Glomerular endothelial cell (primary cell): ENCODE measurements around the gene SCLT1. TPM values are rescaled to one million over a fixed set of nuclear protein-coding genes. Genes with fewer than 3 reads are reported as not detected.
"Not testable (repeated sequence)": the region's sequence is repeated elsewhere in the genome, so short reads cannot be mapped to it uniquely, and the experiment has no call there.

Source experiments
- DNase-seq: peaks from one replicate; pipeline ENCODE4 v3.0.0-alpha.2; 2011; ENCODE audit warnings: low read depth, low spot score; ENCODE audit errors: extremely low read depth
- total RNA-seq: library from RNA; depleted of rRNA; stranded (reverse); fragments of >200 nt; gene quantifications from 2 replicates; pipeline ENCODE4 v1.2.3, GENCODE V29; 2015

Gene SCLT1
- total RNA-seq, 1 donor from 2014 or later = 12.3 TPM

DNA sequence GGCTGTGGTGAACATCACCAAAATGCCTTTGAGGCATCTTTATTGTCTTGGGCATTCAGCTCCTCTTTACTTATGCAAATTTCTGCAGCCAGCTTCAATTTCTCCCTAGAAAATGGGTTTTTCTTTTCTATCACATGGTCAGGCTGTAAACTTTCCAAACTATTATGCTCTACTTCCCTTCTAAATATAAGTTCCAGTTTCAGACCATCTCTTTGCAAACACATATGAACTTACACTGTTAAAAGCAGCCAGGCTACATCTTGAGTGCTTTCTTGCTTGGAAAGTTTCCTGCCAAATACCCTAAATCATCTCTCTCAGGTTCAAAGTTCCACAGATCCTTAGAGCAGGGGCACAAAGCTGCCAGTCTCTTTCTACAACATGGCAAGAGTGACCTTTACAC, 13.2 kb downstream of the SCLT1 start:
- DNase-seq = no peak

DNA sequence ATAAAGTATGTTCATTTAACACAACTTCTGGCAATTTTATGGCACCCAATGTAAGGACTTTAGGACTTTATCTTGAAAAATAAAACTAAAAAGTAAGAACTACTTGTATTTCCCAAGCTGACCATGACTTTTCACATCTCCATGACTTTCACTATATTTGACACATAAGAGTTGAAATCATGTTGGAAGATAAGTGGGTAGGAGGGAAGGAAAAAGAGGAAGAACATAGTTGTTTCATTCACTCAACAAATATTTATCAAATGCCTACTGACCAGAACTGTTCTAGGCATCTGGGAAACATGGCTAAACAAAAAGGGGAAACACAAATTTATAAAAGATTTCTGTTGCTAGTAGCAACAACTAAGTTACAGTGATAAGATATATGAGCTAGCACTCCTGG, 16.0 kb downstream of the SCLT1 start:
- no peak for DNase-seq

DNA sequence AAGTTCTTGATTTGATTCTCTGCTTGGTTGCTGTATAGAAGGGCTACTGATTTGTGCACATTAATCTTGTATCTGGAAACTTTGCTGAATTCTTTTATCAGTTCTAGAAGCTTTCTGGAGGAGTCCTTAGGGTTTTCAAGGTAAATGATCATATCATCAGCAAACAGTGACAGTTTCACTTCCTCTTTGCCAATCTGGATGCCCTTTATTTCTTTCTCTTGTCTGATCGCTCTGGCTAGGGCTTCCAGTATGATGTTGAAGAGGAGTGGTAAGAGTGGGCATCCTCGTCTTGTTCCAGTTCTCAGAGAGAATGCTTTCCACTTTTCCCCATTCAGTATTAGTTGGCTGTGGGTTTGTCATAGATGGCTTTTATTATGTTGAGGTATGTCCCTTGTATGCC, 23.8 kb downstream of the SCLT1 start:
- DNase-seq = not testable (repeated sequence)

DNA sequence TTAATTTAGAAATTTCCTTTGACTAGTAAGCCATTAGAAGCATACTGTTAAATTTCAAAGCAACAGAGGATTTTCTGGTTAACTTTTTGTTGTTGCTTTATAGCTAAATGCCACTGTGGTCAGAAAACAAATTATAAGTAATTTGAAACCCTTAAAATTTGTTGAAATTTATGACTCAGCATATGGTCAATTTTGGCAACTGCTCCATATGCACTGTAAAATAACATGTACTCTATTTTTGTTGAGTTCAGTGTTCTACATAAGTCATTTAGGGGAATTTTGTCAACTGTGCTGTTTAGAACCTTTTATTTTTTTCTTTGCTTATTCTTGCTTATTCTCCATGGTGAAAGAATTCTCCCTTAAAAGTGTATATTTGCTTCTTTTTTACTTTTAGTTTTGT, 28.6 kb downstream of the SCLT1 start:
- no peak for DNase-seq

DNA sequence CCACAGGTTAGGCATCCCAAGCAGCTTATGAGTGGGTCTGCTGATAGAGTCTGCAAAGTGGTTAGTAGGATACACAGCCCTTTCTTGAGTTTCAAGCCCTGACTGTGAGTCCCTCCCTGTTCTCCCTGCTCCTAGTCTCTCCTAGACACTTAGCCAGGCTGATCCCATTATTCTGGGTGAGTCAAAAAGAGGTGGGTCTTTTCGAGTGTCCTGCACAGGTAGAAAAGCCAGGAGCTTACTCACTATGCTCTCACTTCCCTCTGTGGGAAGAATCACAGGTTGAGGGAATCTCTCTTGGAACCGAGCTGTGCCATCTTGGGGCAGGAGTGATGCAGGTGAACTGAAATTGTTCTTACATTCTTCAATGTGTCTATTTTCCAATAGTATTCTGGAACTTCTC, 29.7 kb downstream of the SCLT1 start:
- DNase-seq = no peak

DNA sequence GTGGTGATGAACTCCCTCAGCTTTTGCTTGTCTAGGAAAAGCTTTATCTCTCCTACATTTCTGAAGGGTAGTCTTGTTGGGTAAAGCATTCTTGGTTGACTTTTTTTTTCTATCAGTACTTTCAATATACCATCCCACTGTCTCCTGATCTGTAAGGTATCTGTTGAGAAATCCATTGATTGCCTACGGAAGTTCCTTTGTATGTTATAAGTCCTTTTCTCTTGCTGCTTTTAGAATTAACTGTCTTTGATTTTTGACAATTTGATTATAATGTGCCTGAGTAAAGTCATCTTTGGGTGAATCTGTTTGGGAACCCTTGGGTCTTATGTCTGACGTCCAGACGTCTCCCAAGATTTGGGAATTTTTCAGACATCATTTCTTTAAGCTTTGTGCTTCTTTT, 30.8 kb downstream of the SCLT1 start:
- no peak for DNase-seq

DNA sequence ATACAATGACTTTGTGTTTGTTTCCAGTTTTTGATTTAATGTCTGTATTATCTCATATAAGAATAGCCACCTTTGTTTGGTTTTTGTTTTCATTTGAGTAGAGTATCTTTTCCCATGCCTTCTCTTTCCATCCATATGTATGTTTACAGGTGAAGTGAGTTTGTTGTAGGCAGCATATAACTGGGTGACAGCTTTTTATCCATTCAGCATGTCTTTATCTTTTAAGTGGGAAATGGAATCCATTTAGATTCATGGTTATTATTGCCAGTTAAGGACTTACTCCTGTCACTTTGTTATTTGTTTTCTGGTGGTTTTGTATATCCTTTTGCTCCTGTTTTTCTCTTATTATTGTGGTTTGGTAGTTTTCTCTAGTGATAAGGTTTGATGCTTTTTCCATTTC, 34.3 kb downstream of the SCLT1 start:
- DNase-seq = no peak

DNA sequence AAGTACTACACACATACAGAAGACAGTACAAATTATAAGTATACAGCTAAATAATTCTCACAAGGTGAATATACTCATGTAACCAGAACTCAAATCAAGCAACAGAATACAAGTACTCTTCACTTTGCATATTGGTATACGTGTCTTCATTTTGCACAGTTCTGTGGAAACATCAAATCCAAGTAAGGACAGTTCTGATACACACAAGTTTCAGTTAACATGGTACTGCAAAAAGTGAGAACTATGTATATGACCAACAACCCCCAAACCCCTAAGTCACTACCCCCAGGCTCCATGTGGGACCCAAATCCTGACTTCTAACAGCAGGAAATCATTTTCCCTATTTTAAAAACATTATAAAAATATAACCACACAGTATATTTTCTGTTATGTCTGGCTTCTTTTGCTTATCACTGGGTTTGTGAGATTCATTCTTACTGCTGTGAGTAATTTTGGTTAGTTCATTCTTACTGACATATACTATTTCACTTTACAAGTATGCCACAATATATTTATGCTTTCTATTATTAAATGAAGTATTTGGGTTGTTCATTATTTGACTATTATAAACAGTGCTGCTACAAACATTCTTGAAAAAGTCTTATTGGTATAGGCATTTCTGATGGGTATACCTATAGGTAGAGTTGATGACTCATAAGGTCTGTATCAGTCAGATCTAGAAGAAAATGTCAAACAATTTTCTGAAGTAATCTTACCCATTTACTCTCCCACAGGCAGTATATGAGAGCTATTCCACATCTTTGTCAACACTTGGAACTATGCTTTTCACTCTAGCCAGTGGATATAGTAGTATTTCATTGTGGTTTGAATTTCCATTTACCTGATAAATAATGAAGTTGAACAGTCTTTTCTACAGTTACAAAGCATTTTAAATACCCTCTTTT, 47.0 kb downstream of the SCLT1 start:
- DNase-seq = no peak

DNA sequence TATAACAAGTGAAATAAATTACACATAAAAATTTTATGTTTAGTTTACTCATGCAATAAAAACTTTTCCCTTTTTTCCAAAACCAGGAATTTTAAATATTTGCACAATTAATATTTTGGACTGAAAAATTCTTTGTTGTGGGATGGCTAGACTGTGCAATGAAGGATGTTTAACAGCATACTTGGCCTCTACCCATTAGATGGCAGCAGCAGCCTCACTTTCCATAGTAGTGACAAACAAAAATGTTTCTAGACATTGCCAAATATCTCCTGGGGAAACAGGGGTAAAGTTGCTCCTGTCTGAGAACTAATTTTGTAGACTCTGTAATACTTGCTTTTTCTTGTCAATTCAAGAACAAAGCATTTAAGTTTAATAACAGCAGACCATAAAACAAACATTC, 49.8 kb downstream of the SCLT1 start:
- DNase-seq = no peak

DNA sequence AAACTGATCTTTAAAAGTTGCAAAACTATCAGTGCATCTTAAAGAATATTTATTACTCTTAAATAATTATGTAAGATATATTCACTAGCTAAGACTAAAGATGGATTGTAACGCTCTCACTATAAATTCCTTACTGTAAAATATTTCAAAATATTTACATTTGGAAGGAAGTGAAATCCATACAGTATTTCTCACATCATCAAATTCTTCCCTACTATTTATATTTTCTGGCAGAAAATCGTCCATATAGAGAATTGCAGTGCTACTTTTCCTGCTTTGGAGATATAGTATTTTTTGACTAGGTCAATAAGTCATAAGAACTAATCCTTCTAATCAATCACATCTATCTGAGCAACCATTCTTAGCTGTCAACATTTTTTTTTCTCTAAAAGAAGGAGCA, 52.9 kb downstream of the SCLT1 start:
- no peak for DNase-seq

DNA sequence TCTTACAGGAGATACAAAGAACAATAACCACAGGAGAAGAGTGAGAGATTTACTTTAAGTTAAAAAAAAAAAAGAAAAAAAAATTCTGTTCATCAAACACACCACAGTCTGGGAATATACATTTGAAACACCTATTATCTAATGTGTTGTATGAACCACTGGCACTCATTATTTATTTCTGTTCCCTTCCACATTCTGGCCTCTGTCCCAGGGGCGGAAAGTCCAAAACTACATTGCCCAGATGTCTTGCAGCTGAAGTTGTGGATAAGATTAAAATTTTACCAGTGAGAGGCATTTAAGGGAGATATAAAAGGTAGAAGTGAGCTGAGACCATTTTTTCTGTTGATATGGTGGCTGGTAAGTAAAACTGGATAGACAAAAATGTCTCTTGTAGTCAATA, 56.2 kb downstream of the SCLT1 start:
- no peak for DNase-seq

DNA sequence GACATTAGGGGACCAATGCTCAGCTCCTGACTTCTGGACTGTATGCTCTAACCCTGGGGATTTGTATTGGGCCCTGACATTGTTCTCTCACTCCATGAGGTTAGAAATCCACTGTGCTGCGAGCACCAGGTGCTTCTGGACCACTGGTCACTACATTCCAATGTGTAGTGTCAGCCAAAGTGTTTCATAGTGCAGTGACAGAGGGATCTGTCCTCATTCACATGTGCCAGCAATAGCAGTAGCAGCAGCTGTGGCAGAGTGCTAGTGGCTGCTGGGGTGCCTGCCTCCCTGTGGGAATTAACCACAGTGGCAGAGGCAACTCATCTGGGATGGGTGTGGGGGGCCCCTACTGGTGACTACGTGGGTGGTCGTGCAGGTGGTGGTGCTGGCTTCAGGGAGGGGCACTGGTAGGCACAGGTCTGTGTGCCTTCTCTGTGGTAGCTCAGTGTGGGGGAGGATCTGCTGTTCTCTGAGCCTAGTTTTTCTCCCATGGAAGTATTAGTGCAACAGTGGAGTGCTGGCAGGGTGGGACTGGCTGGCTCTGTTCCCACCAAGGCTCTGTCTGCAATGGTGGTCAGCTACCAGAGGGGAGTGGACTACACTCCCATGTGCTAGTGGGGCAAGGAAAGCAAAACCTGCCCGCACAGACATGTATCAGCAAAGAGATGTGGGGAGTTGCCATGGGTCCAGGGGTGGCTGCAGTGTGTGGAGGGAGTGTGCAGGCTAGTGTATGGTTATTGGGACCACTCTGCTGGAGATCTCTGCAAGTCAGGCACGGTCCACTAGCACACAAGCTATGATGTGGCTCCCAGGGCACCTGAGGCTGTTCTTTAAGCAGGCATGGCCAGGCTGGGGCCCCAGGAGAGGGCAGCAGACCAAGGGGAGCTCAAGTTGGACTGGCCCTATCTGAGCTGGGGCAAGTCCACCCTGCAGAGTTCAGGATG, 78.5 kb downstream of the SCLT1 start:
- no peak for DNase-seq

DNA sequence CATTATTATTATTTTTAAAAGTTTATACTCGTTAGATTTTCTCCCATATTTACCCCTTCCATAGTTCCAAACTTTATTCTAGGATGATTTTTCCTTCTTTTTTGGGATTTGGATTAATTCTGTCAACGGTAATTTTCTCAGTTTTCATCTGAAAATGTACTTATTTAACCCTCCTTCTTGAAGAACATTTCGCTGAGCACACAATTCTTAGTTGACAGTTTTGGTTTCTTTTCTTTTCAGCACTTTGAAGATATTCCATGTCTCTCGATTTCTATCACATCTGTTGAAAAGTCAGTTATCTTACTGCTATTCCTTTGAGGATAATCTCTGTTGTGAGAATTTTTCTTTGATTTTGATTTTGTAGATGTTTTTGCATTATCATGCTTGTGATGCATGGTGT, 85.2 kb downstream of the SCLT1 start:
- no peak for DNase-seq

DNA sequence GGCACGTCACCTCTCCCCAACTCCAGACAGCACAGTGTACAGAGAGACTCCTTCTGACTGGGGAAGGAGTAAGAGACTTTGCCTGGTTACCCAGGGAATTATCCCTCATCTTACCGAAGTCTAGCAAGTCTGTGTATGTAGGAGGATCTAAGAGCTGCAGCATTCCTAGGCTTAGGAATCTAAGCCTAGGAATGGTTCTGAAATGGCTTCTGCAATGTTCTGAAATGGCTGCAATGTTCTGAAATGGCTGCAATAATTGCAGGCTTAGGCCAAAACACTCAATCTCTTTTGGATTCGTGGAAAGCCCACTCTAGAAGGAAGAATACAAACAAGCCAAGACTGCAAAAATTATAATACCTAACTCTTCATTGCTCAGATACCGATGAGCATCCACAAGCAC, 106.4 kb downstream of the SCLT1 start:
- no peak for DNase-seq

DNA sequence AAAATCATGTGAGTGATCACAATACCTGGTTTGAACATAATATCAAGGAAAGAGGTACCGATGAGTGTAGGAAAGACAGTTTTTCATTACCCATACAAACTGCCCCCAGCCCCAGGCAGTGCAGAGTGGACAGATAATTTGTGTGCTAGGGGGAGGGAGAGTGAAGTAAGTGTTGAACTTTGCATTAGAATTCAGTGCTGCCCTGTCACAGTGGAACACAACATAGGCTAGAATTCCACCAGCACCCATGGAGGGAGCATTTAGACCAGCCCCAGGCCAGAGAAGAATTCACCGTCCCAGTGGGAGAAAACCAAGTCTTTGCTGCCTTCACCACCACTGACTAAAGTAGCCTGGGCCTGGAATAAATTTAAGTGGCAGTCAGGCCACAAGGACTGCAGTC, 107.3 kb downstream of the SCLT1 start:
- no peak for DNase-seq

DNA sequence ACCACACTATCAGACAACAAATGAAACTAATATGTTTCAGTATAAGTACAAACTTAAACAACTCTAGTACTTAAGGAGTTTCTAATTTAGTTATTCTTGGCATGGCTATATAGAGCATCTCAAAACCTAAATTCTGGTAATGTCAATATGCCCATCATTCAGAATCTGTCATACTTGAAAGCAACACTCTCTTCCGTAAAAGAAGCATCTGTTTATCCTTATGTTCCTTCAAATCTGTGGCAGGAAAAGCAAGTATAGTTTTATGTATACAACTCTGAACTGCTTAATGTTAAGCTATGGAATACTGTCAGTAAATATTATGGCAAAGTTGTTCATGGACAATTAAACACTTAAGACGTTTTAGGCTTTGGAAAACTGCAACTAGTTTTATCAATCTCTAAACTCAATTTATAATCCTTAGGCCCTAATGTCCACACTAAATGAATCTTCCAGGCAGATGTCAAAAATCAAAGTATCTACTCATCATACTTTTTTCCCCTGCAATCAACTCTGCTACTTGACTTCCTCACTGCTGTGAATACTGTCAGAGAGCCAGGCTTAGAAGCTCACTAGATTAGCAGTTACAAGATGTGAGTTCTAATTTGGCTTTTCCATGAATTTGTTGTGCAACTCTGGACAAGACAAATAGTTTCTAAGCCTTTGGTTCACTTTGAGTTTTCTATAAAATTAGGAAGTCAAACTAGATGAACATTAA, 109.4 kb downstream of the SCLT1 start:
- DNase-seq = no peak

DNA sequence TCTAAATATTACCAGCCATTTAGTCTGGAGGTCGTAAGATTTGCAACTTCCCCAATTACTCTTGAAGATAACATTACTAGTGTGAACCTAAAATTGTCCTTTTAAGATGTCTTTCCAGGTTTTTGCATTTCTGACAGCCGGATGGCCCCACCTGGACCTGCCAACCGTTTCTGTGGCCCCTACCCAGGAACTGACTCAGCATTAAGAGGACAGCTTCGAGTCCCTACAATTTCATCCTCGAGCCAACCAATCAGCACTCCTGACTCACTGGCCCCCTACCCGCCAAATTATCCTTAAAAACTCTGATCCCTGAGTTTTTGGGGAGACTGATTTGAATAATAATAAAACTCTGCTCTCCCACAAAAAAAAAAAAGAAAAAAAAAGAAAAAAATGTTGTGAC, 112.0 kb downstream of the SCLT1 start:
- no peak for DNase-seq

DNA sequence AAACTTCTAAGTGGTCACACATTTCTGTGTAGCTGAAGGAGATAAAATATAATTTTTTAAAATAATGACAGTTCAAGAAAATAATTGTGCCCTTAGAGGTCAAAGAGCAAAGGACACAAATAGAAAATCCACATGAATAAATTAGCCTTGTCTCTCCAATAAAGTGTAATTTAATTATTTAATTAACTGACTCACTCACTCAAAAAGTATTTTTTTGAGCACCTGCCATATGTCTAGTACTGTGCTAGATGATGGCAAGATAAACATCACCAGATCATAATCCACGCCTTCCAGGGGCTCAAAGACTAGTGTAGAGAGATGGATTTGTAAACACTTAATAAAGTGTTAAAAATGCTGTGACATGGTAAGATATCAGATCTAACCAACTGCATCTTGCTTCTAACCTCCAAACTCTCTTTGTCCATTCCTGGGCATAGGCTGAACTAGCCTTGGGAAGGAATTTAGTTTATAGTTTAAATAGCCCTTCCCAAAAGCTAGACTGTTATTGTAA, 112.5 kb downstream of the SCLT1 start:
- no peak for DNase-seq

DNA sequence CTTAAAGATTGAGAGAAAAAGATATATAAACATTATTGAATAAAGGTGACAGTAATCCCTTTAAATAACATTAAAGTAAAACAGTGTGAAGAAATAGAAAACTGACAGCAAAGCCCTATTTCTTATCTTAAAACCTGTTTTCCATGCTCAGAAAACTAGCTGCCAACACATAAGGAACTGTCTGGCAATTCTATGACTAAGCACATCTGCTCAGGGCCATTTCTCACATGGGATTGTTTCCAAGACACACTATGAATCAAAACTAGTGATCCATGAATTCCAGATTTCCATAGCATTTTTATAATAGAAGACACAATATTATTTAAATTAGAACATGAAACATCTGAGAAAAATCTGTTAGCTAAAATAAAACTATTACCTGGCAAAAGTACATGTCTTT, 113.4 kb downstream of the SCLT1 start:
- DNase-seq = peak; percentile 33

DNA sequence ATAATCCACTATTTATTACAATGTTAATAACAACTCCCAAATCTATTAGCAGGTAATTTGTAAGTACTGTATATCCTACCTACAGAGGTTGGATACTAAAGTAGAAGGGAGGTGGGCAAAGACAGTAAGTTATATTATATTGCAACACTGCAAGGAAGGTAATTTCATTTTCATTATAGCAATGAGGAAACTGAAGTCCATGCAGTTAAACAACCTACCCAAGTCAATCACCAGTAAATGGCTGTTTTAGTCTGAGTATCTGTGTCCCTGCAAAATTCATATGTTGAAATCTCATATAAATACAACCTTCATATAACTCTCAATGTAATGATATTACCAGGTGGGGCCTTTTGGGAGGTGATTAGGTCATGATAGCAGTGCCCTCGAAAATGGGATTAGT, 114.4 kb downstream of the SCLT1 start:
- DNase-seq = no peak

DNA sequence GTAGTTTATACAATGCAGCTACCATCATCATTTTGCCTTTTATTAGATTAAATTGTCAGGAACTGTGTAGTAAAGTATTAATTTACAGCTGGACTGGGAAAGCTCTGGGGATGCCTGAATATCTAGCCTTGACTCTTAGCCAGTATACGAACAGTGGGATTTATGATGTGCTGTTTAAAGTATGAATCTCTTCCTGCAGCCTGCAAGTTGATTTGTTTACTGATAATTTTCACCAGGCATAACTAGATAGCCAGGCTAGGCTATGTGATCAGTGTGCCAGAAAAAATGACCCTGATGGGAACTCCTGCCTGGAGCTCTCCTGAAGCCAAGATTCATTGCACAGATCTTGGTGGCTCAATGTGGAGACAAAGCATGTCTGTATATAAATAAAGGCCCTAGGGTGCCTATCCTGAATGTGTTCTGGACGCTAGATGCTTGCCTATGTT, 119.2 kb downstream of the SCLT1 start:
- DNase-seq = no peak
